Dendritic cell treated with granulocyte-macrophage colony-stimulating factor and Interleukin-4, amounts not matched to agents 40 ng/mL and 50 ng/mL, for 4 days (primary cell): ENCODE measurements around the gene ZSCAN16.
"Not testable (repeated sequence)": the region's sequence is repeated elsewhere in the genome, so short reads cannot be mapped to it uniquely, and the experiment has no call there.

Experiments used
- H3K27ac Mint-ChIP-seq: one replicate; pipeline ENCODE4 v1.8.0; 2022; ENCODE audit warnings: mild to moderate bottlenecking, mixed read lengths
- H3K27me3 Mint-ChIP-seq: one replicate; pipeline ENCODE4 v1.8.0; 2022; ENCODE audit warnings: mild to moderate bottlenecking, mixed read lengths
- H3K36me3 Mint-ChIP-seq: one replicate; pipeline ENCODE4 v1.8.0; 2022; ENCODE audit warnings: low read depth, mixed read lengths
- H3K4me1 Mint-ChIP-seq: one replicate; pipeline ENCODE4 v1.8.0; 2022; ENCODE audit warnings: low read depth, mixed read lengths
- H3K4me3 Mint-ChIP-seq: one replicate; pipeline ENCODE4 v1.8.0; 2022; ENCODE audit warnings: mild to moderate bottlenecking, moderate library complexity, mixed read lengths
- H3K9me3 Mint-ChIP-seq: one replicate; pipeline ENCODE4 v1.8.0; 2022; ENCODE audit warnings: mixed read lengths
- intact Hi-C: fragments of 100-400 bp; cut with micrococcal nuclease; formaldehyde crosslinking; loops from one replicate; pipeline ENCODE4 v1.15.0; 2022

The ZSCAN16 gene

GRCh38 chr6:28124350-28124970 lies at the start of gene ZSCAN16:
Gene ZSCAN16, plus strand, starts transcription at chr6:28124609. Its CDS starts 835 bp downstream, at chr6:28125444.
- Mint-ChIP-seq H3K4me1 (peaks cover 35% of the 10 kb centered on the region), H3K27me3 (no peaks in the 10 kb centered on the region), H3K9me3 (no peaks in the 10 kb centered on the region), H3K36me3 (peaks cover 58% of the 10 kb centered on the region), H3K27ac (peak within 1 kb of the TSS; percentile 84), H3K4me3 (peak within 1 kb of the TSS; percentile 89)
- intact Hi-C loops: loop anchor here (5.0 kb wide), 1 partner anchor 42 kb away; the partner anchor contains the start of gene ZNF165

- peaks cover 21% of the 10 kb centered on the region for H3K36me3 Mint-ChIP-seq
- no peak overlapping the region for H3K4me3 Mint-ChIP-seq
- intact Hi-C loops: loop anchor here (5.0 kb wide), 1 partner anchor 176 kb away; no protein-coding TSS in a partner anchor
- peaks cover 18% of the 10 kb centered on the region for H3K4me1 Mint-ChIP-seq
- peaks cover 2% of the 10 kb centered on the region for H3K27me3 Mint-ChIP-seq
- no peak overlapping the region for H3K27ac Mint-ChIP-seq
- H3K9me3 Mint-ChIP-seq: no peaks in the 10 kb centered on the region
Measured at GRCh38 chr6:28078050-28078449, 46.4 kb upstream of the ZSCAN16 start.

- intact Hi-C loops: loop anchor here (5.0 kb wide), 1 partner anchor 177 kb away; no protein-coding TSS in a partner anchor
- Mint-ChIP-seq H3K27me3 (peaks cover 2% of the 10 kb centered on the region), H3K27ac (no peak overlapping the region), H3K4me3 (no peak overlapping the region), H3K36me3 (peaks cover 21% of the 10 kb centered on the region), H3K9me3 (no peaks in the 10 kb centered on the region), H3K4me1 (peaks cover 18% of the 10 kb centered on the region)
Measured at GRCh38 chr6:28078836-28079235, 45.6 kb upstream of the ZSCAN16 start.

- intact Hi-C loops: loop anchor here (1.0 to 5.0 kb wide), 4 partner anchors 42 to 276 kb away; partner anchors contain the start of genes ZSCAN16 and ZSCAN31
Measured at GRCh38 chr6:28080381-28080630, 44.1 kb upstream of the ZSCAN16 start, which contains the start of gene ZNF165. Gene ZNF165, plus strand, starts transcription at chr6:28080568. Its CDS starts 4,913 bp downstream, at chr6:28085481.

GRCh38 chr6:28080631-28081485 lies 43.6 kb upstream of the ZSCAN16 start:
- peaks cover 2% of the 10 kb centered on the region for H3K27me3 Mint-ChIP-seq
- peak overlapping the region; percentile 97 for H3K4me3 Mint-ChIP-seq
- H3K27ac Mint-ChIP-seq: peak overlapping the region; percentile 97
- H3K36me3 Mint-ChIP-seq: peaks cover 21% of the 10 kb centered on the region
- no peaks in the 10 kb centered on the region for H3K9me3 Mint-ChIP-seq
- intact Hi-C loops: loop anchor here (1.0 to 5.0 kb wide), 5 partner anchors 23 to 276 kb away; partner anchors contain the start of genes ZSCAN16 and ZSCAN31
- H3K4me1 Mint-ChIP-seq: peaks cover 18% of the 10 kb centered on the region

More at GRCh38 chr6:28080381-28080630, 44.1 kb upstream of the ZSCAN16 start, which contains the start of gene ZNF165:
- not testable (repeated sequence) for H3K27me3 Mint-ChIP-seq, H3K9me3 Mint-ChIP-seq
- H3K4me1 Mint-ChIP-seq: peaks cover 18% of the 10 kb centered on the region
- H3K4me3 Mint-ChIP-seq: peak within 1 kb of the TSS; percentile 97
- H3K36me3 Mint-ChIP-seq: peaks cover 21% of the 10 kb centered on the region
- peak within 1 kb of the TSS; percentile 97 for H3K27ac Mint-ChIP-seq

GRCh38 chr6:28081486-28081751 lies 43.0 kb upstream of the ZSCAN16 start:
- intact Hi-C loops: loop anchor here (1.0 to 5.0 kb wide), 4 partner anchors 23 to 275 kb away; partner anchors contain the start of gene ZSCAN16
- Mint-ChIP-seq H3K36me3 (peaks cover 21% of the 10 kb centered on the region), H3K9me3 (no peaks in the 10 kb centered on the region), H3K4me3 (peak overlapping the region; percentile 97), H3K4me1 (peaks cover 18% of the 10 kb centered on the region), H3K27ac (peak overlapping the region; percentile 97), H3K27me3 (peaks cover under 1% of the 10 kb centered on the region)

GRCh38 chr6:28082939-28083338 lies 41.5 kb upstream of the ZSCAN16 start:
- Mint-ChIP-seq H3K9me3 (peaks cover 8% of the 10 kb centered on the region), H3K27me3 (no peaks in the 10 kb centered on the region), H3K4me1 (peaks cover 18% of the 10 kb centered on the region), H3K36me3 (peaks cover 21% of the 10 kb centered on the region), H3K4me3 (no peak overlapping the region), H3K27ac (no peak overlapping the region)
- intact Hi-C loops: loop anchor here (5.0 kb wide), 1 partner anchor 39 kb away; the partner anchor contains the start of gene ZSCAN16

GRCh38 chr6:28089054-28089453 lies 35.4 kb upstream of the ZSCAN16 start:
- Mint-ChIP-seq H3K36me3 (peaks cover 15% of the 10 kb centered on the region), H3K4me1 (no peaks in the 10 kb centered on the region), H3K4me3 (no peak overlapping the region), H3K9me3 (peaks cover 42% of the 10 kb centered on the region), H3K27me3 (peaks cover 13% of the 10 kb centered on the region), H3K27ac (no peak overlapping the region)
- intact Hi-C loops: no loop called here

GRCh38 chr6:28090917-28091586 lies 33.4 kb upstream of the ZSCAN16 start:
- Mint-ChIP-seq H3K9me3 (peaks cover 42% of the 10 kb centered on the region), H3K36me3 (peaks cover 15% of the 10 kb centered on the region), H3K4me1 (no peaks in the 10 kb centered on the region), H3K4me3 (no peak overlapping the region), H3K27me3 (peaks cover 13% of the 10 kb centered on the region), H3K27ac (no peak overlapping the region)
- intact Hi-C loops: no loop called here

GRCh38 chr6:28102222-28102621 lies 22.2 kb upstream of the ZSCAN16 start:
- H3K4me3 Mint-ChIP-seq, H3K9me3 Mint-ChIP-seq, intact Hi-C loops, H3K4me1 Mint-ChIP-seq, H3K36me3 Mint-ChIP-seq, H3K27ac Mint-ChIP-seq: not testable (repeated sequence)
- H3K27me3 Mint-ChIP-seq: peaks cover 16% of the 10 kb centered on the region

GRCh38 chr6:28102699-28103098 lies 21.7 kb upstream of the ZSCAN16 start:
- H3K36me3 Mint-ChIP-seq, intact Hi-C loops, H3K27ac Mint-ChIP-seq, H3K4me1 Mint-ChIP-seq, H3K9me3 Mint-ChIP-seq, H3K4me3 Mint-ChIP-seq: not testable (repeated sequence)
- H3K27me3 Mint-ChIP-seq: peaks cover 16% of the 10 kb centered on the region

- peaks cover 17% of the 10 kb centered on the region for H3K27me3 Mint-ChIP-seq
- peak overlapping the region; percentile 85 for H3K4me3 Mint-ChIP-seq
- intact Hi-C loops: loop anchor here (1.0 kb wide), 1 partner anchor 23 kb away; no protein-coding TSS in a partner anchor
- peaks cover 6% of the 10 kb centered on the region for H3K36me3 Mint-ChIP-seq
- peaks cover 7% of the 10 kb centered on the region for H3K4me1 Mint-ChIP-seq
- no peaks in the 10 kb centered on the region for H3K9me3 Mint-ChIP-seq
- peak overlapping the region; percentile 85 for H3K27ac Mint-ChIP-seq
Measured at GRCh38 chr6:28104392-28105244, 19.8 kb upstream of the ZSCAN16 start.

- intact Hi-C loops: no loop called here
- H3K4me3 Mint-ChIP-seq: peak overlapping the region; percentile 85
- no peaks in the 10 kb centered on the region for H3K9me3 Mint-ChIP-seq
- H3K27ac Mint-ChIP-seq: peak overlapping the region; percentile 85
- H3K4me1 Mint-ChIP-seq: peaks cover 7% of the 10 kb centered on the region
- H3K36me3 Mint-ChIP-seq: peaks cover 6% of the 10 kb centered on the region
- H3K27me3 Mint-ChIP-seq: peaks cover 16% of the 10 kb centered on the region
Measured at GRCh38 chr6:28105245-28105639, 19.2 kb upstream of the ZSCAN16 start.
